Ascending aorta (tissue), 2 donors: ENCODE data around the gene SLC14A1. TPM values are rescaled to one million over a fixed set of nuclear protein-coding genes. Genes with fewer than 3 reads are reported as not detected.
A peak's percentile ranks its signal among the peaks of the same experiment; 100 is the strongest.

Experiments
- DNase-seq, 2 donors: peaks; one replicate each; pipeline ENCODE4 v3.0.0-alpha.2; 2019; ENCODE audit warnings: low spot score in 2 of 2
- H3K27ac ChIP-seq, 2 donors: fragments of 200-600 bp; sonication (generic); one replicate each; pipeline ENCODE4 v1.5.1; 2016 to 2017; ENCODE audit warnings: mild to moderate bottlenecking in 1 of 2
- H3K27me3 ChIP-seq: fragments of 200-600 bp; sonication (generic); one replicate; pipeline ENCODE4 v1.5.1; 2017
- H3K36me3 ChIP-seq, 2 donors: fragments of 200-600 bp; sonication (generic); one replicate each; pipeline ENCODE4 v1.5.1; 2016
- H3K4me1 ChIP-seq, 2 donors: fragments of 200-600 bp; sonication (generic); one replicate each; pipeline ENCODE4 v1.5.1; 2016 to 2017; ENCODE audit warnings: mild to moderate bottlenecking in 1 of 2
- H3K4me3 ChIP-seq, 2 donors: fragments of 200-600 bp; sonication (generic); one replicate each; pipeline ENCODE4 v1.5.1; 2016 to 2017; ENCODE audit warnings: mild to moderate bottlenecking in 1 of 2
- H3K9me3 ChIP-seq, 2 donors: fragments of 200-600 bp; sonication (generic); one replicate each; pipeline ENCODE4 v1.5.1; 2016
- CTCF ChIP-seq, 3 experiments: fragments of 200-600 bp in 2 of 3; fragments of 450-650 bp in 1 of 3; sonication (generic) in 2 of 3; IDR thresholded peaks; one replicate each; pipeline ENCODE4 v1.5.1; 2016 to 2019; ENCODE audit warnings: antibody characterized with exemption in 3 of 3, mild to moderate bottlenecking in 1 of 3, moderate library complexity in 1 of 3
- intact Hi-C: fragments of 100-400 bp; cut with DNase I; formaldehyde crosslinking; loops from one replicate; pipeline ENCODE4 v1.15.1; 2023
- total RNA-seq: library from RNA; depleted of rRNA; stranded (reverse); fragments of >200 nt; gene quantifications from one replicate; pipeline ENCODE4 v1.1.0, GENCODE V29; 2016

The SLC14A1 gene
- total RNA-seq, 1 donor from 2014 or later: 42.7 TPM

GRCh38 chr18:45745817-45746461, 22.0 kb downstream of the SLC14A1 start:
- H3K36me3 ChIP-seq: no peaks in the 10 kb centered on the region
- peak in 1 of 2 donors; percentile 66 for DNase-seq
- H3K4me3 ChIP-seq: no peak overlapping the region
- peaks cover 7 to 21% of the 10 kb centered on the region in 2 donors for H3K4me1 ChIP-seq
- no peaks in the 10 kb centered on the region for H3K9me3 ChIP-seq
- H3K27ac ChIP-seq: peak overlapping the region; percentile 50 to 73
- intact Hi-C loops: loop anchor here (1.0 kb wide), 1 partner anchor 9 kb away; no protein-coding TSS in a partner anchor
- H3K27me3 ChIP-seq: no peaks in the 10 kb centered on the region
- TF ChIP-seq CTCF (IDR thresholded peaks at IDR 0.05): no peak

- Histone ChIP-seq H3K27ac (peak overlapping the region in 1 of 2 donors; percentile 19), H3K4me1 (peaks cover 7 to 22% of the 10 kb centered on the region in 2 donors), H3K4me3 (no peak overlapping the region), H3K27me3 (no peaks in the 10 kb centered on the region), H3K36me3 (no peaks in the 10 kb centered on the region), H3K9me3 (no peaks in the 10 kb centered on the region)
- no peak for DNase-seq
- TF ChIP-seq CTCF (IDR thresholded peaks at IDR 0.05): no peak
- intact Hi-C loops: no loop called here
These were observed 24.5 kb downstream of the SLC14A1 start for GRCh38 chr18:45748501-45748900.

GRCh38 chr18:45749918-45750689, 26.1 kb downstream of the SLC14A1 start:
- no peak for TF ChIP-seq CTCF (IDR thresholded peaks at IDR 0.05)
- no peak overlapping the region for H3K4me3 ChIP-seq
- no peaks in the 10 kb centered on the region for H3K9me3 ChIP-seq
- intact Hi-C loops: no loop called here
- no peak overlapping the region for H3K27ac ChIP-seq
- H3K27me3 ChIP-seq: no peaks in the 10 kb centered on the region
- no peaks in the 10 kb centered on the region for H3K36me3 ChIP-seq
- DNase-seq: no peak
- H3K4me1 ChIP-seq: peaks cover 7 to 24% of the 10 kb centered on the region in 2 donors

GRCh38 chr18:45751766-45752165, 27.8 kb downstream of the SLC14A1 start:
- no peak for TF ChIP-seq CTCF (IDR thresholded peaks at IDR 0.05)
- H3K27ac ChIP-seq: no peak overlapping the region
- intact Hi-C loops: no loop called here

GRCh38 chr18:45752681-45753080, 28.7 kb downstream of the SLC14A1 start:
- Histone ChIP-seq H3K27ac (peak overlapping the region in 1 of 2 donors; percentile 30), H3K4me3 (no peak overlapping the region), H3K4me1 (peaks cover 13 to 27% of the 10 kb centered on the region in 2 donors), H3K9me3 (no peaks in the 10 kb centered on the region), H3K36me3 (no peaks in the 10 kb centered on the region), H3K27me3 (no peaks in the 10 kb centered on the region)
- DNase-seq: no peak
- intact Hi-C loops: no loop called here
- TF ChIP-seq CTCF (IDR thresholded peaks at IDR 0.05): no peak

More at GRCh38 chr18:45751766-45752165, 27.8 kb downstream of the SLC14A1 start:
- H3K27me3 ChIP-seq: no peaks in the 10 kb centered on the region
- H3K4me3 ChIP-seq: no peak overlapping the region
- no peak for DNase-seq
- H3K9me3 ChIP-seq: no peaks in the 10 kb centered on the region
- no peaks in the 10 kb centered on the region for H3K36me3 ChIP-seq
- H3K4me1 ChIP-seq: peaks cover 12 to 23% of the 10 kb centered on the region in 2 donors
